Upper lobe of left lung (tissue), 4 donors: ENCODE data around the gene PTCH1.

ENCODE experiments used
- EP300 ChIP-seq, 4 donors: sonication (generic); formaldehyde crosslinking; IDR thresholded peaks; one replicate each; pipeline ENCODE4 v1.5.1; 2017; ENCODE audit warnings: antibody characterized with exemption in 4 of 4, control low read depth in 2 of 4
- POLR2A ChIP-seq, 4 donors: fragments of 450-650 bp; IDR thresholded peaks; one replicate each; pipeline ENCODE4 v1.5.1; 2016 to 2017; ENCODE audit warnings: antibody characterized with exemption in 4 of 4, mild to moderate bottlenecking in 2 of 4

DNA sequence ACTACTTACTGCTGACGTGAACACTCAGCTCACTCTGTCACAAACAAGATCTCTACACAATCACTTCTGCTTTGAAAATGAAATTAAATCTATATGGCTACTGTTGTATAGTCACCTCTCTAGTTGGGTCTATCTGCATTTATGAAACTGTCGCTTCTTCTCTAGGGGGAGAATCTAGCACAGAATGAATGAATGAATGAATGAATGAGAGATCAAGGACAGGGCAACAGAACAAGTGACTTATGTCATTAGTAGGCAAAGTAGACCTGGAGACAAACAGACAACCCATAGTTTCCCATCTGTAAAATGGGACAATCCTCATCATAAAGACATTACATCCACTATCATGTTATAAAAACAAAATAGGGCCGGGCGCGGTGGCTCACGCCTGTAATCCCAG lies 13.4 kb downstream of the PTCH1 start:
- no peak for TF ChIP-seq EP300 (IDR thresholded peaks at IDR 0.05)
- TF ChIP-seq POLR2A (IDR thresholded peaks at IDR 0.05): no peak
